Measurements from ENCODE around the gene TMEM207.
A peak's percentile ranks its signal among the peaks of the same experiment; 100 is the strongest.

Gene TMEM207

GRCh38 chr3:190444006-190444405 lies 5.7 kb downstream of the TMEM207 start:
- DNase-seq (ENCODE audit: low read depth): no peak

GRCh38 chr3:190443257-190443656 lies 6.4 kb downstream of the TMEM207 start:
- DNase-seq (ENCODE audit: low read depth): peak; percentile 25

- DNase-seq (ENCODE audit: low read depth): no peak
Measured at GRCh38 chr3:190442240-190442639, 7.5 kb downstream of the TMEM207 start.

GRCh38 chr3:190436331-190436730 lies 13.4 kb downstream of the TMEM207 start:
- DNase-seq (ENCODE audit: low read depth): no peak

- no peak for DNase-seq (ENCODE audit: low read depth)
Measured at GRCh38 chr3:190435618-190436017, 14.1 kb downstream of the TMEM207 start.

GRCh38 chr3:190433626-190434025 lies 16.1 kb downstream of the TMEM207 start:
- no peak for DNase-seq (ENCODE audit: low read depth)

- DNase-seq (ENCODE audit: low read depth): no peak
Measured at GRCh38 chr3:190432216-190432615, 17.5 kb downstream of the TMEM207 start.

- no peak for DNase-seq (ENCODE audit: low read depth)
Measured at GRCh38 chr3:190430906-190431305, 18.8 kb downstream of the TMEM207 start.

GRCh38 chr3:190429681-190430080 lies 20.0 kb downstream of the TMEM207 start:
- no peak for DNase-seq (ENCODE audit: low read depth)

- DNase-seq (ENCODE audit: low read depth): no peak
Measured at GRCh38 chr3:190426806-190427507, 22.7 kb downstream of the TMEM207 start.

GRCh38 chr3:190425833-190426232 lies 23.9 kb downstream of the TMEM207 start:
- no peak for DNase-seq (ENCODE audit: low read depth)

- DNase-seq (ENCODE audit: low read depth): peak; percentile 47
Measured at GRCh38 chr3:190424478-190425439, 24.9 kb downstream of the TMEM207 start.

GRCh38 chr3:190424108-190424477 lies 25.6 kb downstream of the TMEM207 start:
- no peak for DNase-seq (ENCODE audit: low read depth)

- DNase-seq (ENCODE audit: low read depth): no peak
Measured at GRCh38 chr3:190414297-190414696, 35.4 kb downstream of the TMEM207 start.

- no peak for DNase-seq (ENCODE audit: low read depth)
Measured at GRCh38 chr3:190404715-190405114, 45.0 kb downstream of the TMEM207 start.

- no peak for DNase-seq (ENCODE audit: low read depth)
Measured at GRCh38 chr3:190401963-190402362, 47.7 kb downstream of the TMEM207 start.

- DNase-seq (ENCODE audit: low read depth): no peak
Measured at GRCh38 chr3:190399677-190400076, 50.0 kb downstream of the TMEM207 start.

- DNase-seq (ENCODE audit: low read depth): no peak
Measured at GRCh38 chr3:190397889-190398288, 51.8 kb downstream of the TMEM207 start.

- DNase-seq (ENCODE audit: low read depth): no peak
Measured at GRCh38 chr3:190396001-190396400, 53.7 kb downstream of the TMEM207 start.

- no peak for DNase-seq (ENCODE audit: low read depth)
Measured at GRCh38 chr3:190388703-190389102, 61.0 kb downstream of the TMEM207 start.

GRCh38 chr3:190387578-190388213 lies 62.0 kb downstream of the TMEM207 start, which contains the start of gene CLDN16:
Gene CLDN16 (plus strand): TSS chr3:190388163. CDS start chr3:190388330, 167 bp downstream.
- DNase-seq (ENCODE audit: low read depth): no peak
